Vagina (tissue), 2 donors: ENCODE measurements around the gene PAX2. TPM values are rescaled to one million over a fixed set of nuclear protein-coding genes. Genes with fewer than 3 reads are reported as not detected.

Source experiments
- DNase-seq, 2 donors: peaks; one replicate each; pipeline ENCODE4 v3.0.0-alpha.2; 2017; ENCODE audit errors: extremely low spot score in 2 of 2
- H3K27ac ChIP-seq: fragments of 200-600 bp; sonication (generic); one replicate; pipeline ENCODE4 v1.5.1; 2019
- H3K27me3 ChIP-seq: fragments of 200-600 bp; sonication (generic); one replicate; pipeline ENCODE4 v1.5.1; 2019
- H3K36me3 ChIP-seq, 2 donors: fragments of 200-600 bp; sonication (generic); one replicate each; pipeline ENCODE4 v1.5.1; 2017 to 2019
- H3K4me1 ChIP-seq: fragments of 200-600 bp; sonication (generic); one replicate; pipeline ENCODE4 v1.5.1; 2019
- H3K4me3 ChIP-seq, 2 donors: fragments of 200-600 bp; sonication (generic); 1 replicate in 1 of 2; 2 replicates in 1 of 2; pipeline ENCODE4 v1.5.1; 2016 to 2019
- H3K9me3 ChIP-seq: fragments of 200-600 bp; sonication (generic); one replicate; pipeline ENCODE4 v1.5.1; 2019
- POLR2A ChIP-seq, 2 donors: fragments of 450-650 bp; IDR thresholded peaks; one replicate each; pipeline ENCODE4 v1.6.1; 2017; ENCODE audit warnings: antibody characterized with exemption in 2 of 2, mild to moderate bottlenecking in 2 of 2, moderate library complexity in 2 of 2
- POLR2AphosphoS5 ChIP-seq, 2 donors: sonication (generic); formaldehyde crosslinking; IDR thresholded peaks; one replicate each; pipeline ENCODE4 v1.9.0; 2017; ENCODE audit warnings: antibody characterized with exemption in 2 of 2, mild to moderate bottlenecking in 2 of 2, low read depth in 1 of 2; ENCODE audit not compliant: insufficient read depth in 1 of 2
- intact Hi-C: fragments of 100-400 bp; cut with DNase I; formaldehyde crosslinking; loops from one replicate; pipeline ENCODE4 v1.15.1; 2023
- total RNA-seq: library from RNA; depleted of rRNA; stranded (reverse); fragments of >200 nt; gene quantifications from one replicate; pipeline ENCODE4 v1.2.3, GENCODE V29; 2016
- TF ChIP-seq, protein P1 (sequence below), 3 experiments: fragments of 450-650 bp in 2 of 3; fragments of 200-600 bp in 1 of 3; sonication (generic) in 1 of 3; IDR thresholded peaks; one replicate each; pipeline ENCODE4 v1.5.1; 2017 to 2019; ENCODE audit warnings: antibody characterized with exemption in 3 of 3, mild to moderate bottlenecking in 2 of 3, moderate library complexity in 2 of 3

Gene PAX2
- total RNA-seq, 1 donor from 2014 or later = not detected

DNA sequence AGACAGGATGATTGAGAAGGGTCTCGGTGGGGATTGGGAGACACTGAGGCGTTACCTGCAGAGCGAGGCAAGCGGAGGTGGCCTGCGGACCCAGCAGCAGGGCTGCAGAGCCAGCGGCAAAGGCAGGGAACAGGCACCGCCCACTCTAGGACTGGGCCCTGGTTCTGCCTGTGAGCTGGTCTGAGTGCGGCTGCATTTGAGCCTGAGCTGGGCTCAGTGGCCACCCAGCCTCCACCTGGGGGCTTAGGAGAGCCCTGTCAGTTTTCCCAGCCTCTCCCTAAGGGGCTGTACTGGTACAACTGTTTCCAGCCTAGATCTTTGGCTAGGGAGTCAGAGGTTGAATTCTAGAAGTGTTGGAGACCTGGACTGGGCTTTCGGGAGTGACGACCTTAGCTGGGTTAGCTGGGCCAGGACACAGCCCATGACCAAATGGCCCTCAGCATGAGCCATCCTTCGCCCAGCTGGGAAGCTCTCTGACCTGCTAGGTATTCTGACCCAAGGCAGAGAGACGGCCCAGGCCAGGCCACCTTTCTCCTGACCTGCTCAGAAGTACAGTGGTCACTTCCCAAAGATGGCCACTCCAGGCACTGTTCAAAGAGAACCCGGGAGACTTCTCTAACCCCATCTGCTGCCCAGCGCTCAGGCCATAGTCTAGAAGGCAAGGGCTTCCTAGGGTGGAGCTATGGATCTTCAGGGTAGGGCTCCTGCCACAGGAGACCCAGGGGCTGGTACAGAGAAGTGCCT is 64.9 kb downstream of the PAX2 start:
- Histone ChIP-seq H3K27me3 (peaks cover 4% of the 10 kb centered on the region), H3K27ac (no peak overlapping the region), H3K4me3 (no peak overlapping the region), H3K36me3 (no peaks in the 10 kb centered on the region), H3K4me1 (no peaks in the 10 kb centered on the region), H3K9me3 (no peaks in the 10 kb centered on the region)
- TF ChIP-seq, protein P1, sequence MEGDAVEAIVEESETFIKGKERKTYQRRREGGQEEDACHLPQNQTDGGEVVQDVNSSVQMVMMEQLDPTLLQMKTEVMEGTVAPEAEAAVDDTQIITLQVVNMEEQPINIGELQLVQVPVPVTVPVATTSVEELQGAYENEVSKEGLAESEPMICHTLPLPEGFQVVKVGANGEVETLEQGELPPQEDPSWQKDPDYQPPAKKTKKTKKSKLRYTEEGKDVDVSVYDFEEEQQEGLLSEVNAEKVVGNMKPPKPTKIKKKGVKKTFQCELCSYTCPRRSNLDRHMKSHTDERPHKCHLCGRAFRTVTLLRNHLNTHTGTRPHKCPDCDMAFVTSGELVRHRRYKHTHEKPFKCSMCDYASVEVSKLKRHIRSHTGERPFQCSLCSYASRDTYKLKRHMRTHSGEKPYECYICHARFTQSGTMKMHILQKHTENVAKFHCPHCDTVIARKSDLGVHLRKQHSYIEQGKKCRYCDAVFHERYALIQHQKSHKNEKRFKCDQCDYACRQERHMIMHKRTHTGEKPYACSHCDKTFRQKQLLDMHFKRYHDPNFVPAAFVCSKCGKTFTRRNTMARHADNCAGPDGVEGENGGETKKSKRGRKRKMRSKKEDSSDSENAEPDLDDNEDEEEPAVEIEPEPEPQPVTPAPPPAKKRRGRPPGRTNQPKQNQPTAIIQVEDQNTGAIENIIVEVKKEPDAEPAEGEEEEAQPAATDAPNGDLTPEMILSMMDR (IDR thresholded peaks at IDR 0.05) = no peak
- TF ChIP-seq POLR2AphosphoS5 (IDR thresholded peaks at IDR 0.05; ENCODE audit: insufficient read depth in 1 of 2, low read depth in 1 of 2) = no peak
- no peak for TF ChIP-seq POLR2A (IDR thresholded peaks at IDR 0.05)
- intact Hi-C loops = no loop called here
- DNase-seq = no peak

DNA sequence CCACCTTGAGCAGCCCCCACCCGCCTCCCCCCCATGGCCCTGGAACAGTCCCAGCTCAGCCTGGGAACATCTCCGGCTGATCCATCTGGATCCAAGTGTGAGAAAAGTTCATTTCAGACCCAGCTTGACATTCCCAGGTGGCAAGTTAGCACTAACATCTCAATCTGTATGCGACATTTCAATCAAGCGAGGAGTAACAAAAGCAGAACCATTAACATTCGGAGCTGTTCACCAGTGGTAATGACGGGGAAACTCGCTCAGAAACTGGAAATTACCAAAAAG is 65.4 kb downstream of the PAX2 start:
- no peak overlapping the region for H3K27ac ChIP-seq
- no peak overlapping the region for H3K4me3 ChIP-seq
- H3K36me3 ChIP-seq = no peaks in the 10 kb centered on the region
- TF ChIP-seq POLR2AphosphoS5 (IDR thresholded peaks at IDR 0.05; ENCODE audit: insufficient read depth in 1 of 2, low read depth in 1 of 2) = no peak
- TF ChIP-seq, protein P1 (IDR thresholded peaks at IDR 0.05) = no peak
- no peak for TF ChIP-seq POLR2A (IDR thresholded peaks at IDR 0.05)
- H3K27me3 ChIP-seq = peaks cover 6% of the 10 kb centered on the region
- intact Hi-C loops = no loop called here
- H3K4me1 ChIP-seq = no peaks in the 10 kb centered on the region
- no peaks in the 10 kb centered on the region for H3K9me3 ChIP-seq
- DNase-seq = no peak

DNA sequence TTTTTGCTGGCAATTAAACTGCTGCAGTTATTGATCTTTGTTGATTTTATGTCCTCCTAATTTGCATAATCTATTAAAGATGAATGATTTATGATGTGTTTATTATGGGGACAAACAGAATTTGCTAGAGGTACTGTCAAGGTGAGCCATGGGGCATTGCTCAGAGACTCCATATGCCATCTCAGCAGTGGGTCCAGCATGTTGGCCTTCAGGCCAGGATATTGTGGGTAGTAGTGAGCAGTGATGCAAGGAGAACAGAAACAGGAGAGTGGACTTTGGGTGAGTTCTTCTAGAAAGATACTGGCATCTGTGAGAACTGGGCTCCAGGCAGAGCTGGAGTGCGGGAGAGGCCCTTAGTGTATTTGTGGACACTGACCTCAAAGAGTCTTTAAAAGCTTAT is 65.9 kb downstream of the PAX2 start:
- Histone ChIP-seq H3K9me3 (no peaks in the 10 kb centered on the region), H3K36me3 (no peaks in the 10 kb centered on the region), H3K27ac (no peak overlapping the region), H3K4me3 (no peak overlapping the region), H3K27me3 (peaks cover 7% of the 10 kb centered on the region), H3K4me1 (no peaks in the 10 kb centered on the region)
- DNase-seq = no peak
- intact Hi-C loops = no loop called here
- TF ChIP-seq POLR2AphosphoS5 (IDR thresholded peaks at IDR 0.05; ENCODE audit: insufficient read depth in 1 of 2, low read depth in 1 of 2) (no peak), POLR2A (IDR thresholded peaks at IDR 0.05) (no peak)
- TF ChIP-seq, protein P1 (IDR thresholded peaks at IDR 0.05) = no peak

DNA sequence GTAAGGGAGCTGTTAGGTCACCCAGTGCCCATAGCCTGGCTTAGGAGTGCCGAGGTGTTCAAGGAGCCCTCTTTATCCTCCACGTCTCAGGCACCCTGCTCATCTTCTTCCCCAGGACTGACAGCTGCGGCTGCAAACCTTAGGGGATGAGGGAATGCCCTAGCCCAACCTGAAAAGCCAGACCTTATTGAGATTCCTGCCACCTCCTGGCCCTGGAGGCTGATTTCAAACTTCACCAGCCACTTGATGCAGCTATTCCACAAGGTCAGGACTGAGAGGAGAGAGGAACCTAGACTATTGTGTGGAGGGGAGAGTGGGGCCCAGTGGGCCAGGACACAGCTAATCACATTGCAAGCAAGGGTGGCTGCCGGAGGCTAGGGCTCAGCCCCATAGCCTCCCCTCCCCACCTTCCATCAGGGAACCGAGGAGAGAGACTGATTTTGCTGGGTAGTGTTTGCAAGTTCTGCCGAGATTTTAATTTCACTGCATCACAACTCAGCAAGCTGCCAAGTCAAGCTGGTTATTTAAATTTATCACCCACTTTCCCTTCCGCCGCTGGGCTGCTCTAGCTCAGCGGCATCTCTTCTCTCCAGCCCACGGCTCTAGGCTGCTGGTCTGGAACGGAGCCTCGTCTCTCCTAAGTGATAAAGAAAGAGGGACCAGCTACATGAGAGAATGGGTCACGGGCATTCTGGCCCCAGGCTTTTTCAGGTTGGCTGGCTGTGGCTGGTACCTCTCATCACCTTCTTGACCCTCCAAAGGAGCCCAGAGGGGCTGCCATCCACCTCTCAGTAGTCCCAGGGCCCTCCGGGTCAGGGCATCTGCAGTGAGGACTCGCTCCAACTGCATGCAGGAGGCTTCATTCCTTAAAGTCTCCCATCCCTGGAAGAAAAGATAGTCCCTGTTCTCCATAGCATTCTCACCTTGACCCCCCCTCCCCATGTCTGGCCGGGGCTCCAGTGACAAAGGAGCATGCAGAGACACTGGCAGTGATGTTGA is 66.7 kb downstream of the PAX2 start:
- DNase-seq = no peak
- Histone ChIP-seq H3K27me3 (peaks cover 7% of the 10 kb centered on the region), H3K36me3 (no peaks in the 10 kb centered on the region), H3K4me3 (no peak overlapping the region), H3K27ac (no peak overlapping the region), H3K4me1 (no peaks in the 10 kb centered on the region), H3K9me3 (no peaks in the 10 kb centered on the region)
- intact Hi-C loops = no loop called here
- TF ChIP-seq, protein P1 (IDR thresholded peaks at IDR 0.05) = no peak
- TF ChIP-seq POLR2A (IDR thresholded peaks at IDR 0.05) = no peak

DNA sequence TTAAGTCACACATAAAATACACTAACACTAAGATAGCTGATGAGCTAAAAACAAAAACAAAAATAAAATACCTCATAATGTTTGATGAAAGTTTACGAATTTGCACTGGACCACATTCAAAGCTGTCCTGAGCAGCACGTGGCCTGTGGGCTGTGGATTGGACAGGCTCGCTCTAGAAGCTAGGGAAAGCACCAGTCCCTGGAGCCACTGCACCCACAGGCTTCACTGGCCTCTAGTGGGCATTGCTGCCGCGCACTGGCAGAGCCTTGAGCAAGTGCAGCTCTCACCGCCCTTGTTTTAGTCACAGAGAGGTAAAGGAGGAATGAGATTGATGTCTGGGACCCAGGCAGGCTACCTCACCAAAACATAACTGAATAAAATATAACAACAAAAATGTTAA is 67.6 kb downstream of the PAX2 start:
- H3K27me3 ChIP-seq = peaks cover 3% of the 10 kb centered on the region
- intact Hi-C loops = no loop called here
- TF ChIP-seq POLR2AphosphoS5 (IDR thresholded peaks at IDR 0.05; ENCODE audit: insufficient read depth in 1 of 2, low read depth in 1 of 2) (no peak), POLR2A (IDR thresholded peaks at IDR 0.05) (no peak)
- TF ChIP-seq, protein P1 (IDR thresholded peaks at IDR 0.05) = no peak

More for the DNA sequence above, 67.6 kb downstream of the PAX2 start:
- Histone ChIP-seq H3K4me1 (no peaks in the 10 kb centered on the region), H3K4me3 (no peak overlapping the region), H3K36me3 (no peaks in the 10 kb centered on the region), H3K27ac (no peak overlapping the region), H3K9me3 (no peaks in the 10 kb centered on the region)
- no peak for DNase-seq
